Thoracic aorta (tissue), 2 donors: ENCODE results near the gene ACKR3. TPM values are rescaled to one million over a fixed set of nuclear protein-coding genes. Genes with fewer than 3 reads are reported as not detected.

Experiments
- ATAC-seq: fragments of 150-250 bp; one replicate; pipeline ENCODE4 v1.8.0; 2017; ENCODE audit warnings: low read depth; ENCODE audit not compliant: insufficient number of reproducible peaks, low FRiP score
- DNase-seq: peaks from one replicate; pipeline ENCODE4 v3.0.0-alpha.2; 2020; ENCODE audit warnings: low spot score
- H3K27ac ChIP-seq, 2 donors: fragments of 200-600 bp; sonication (generic); 1 replicate in 1 of 2; 2 replicates in 1 of 2; pipeline ENCODE4 v1.5.1; 2016; ENCODE audit warnings: mild to moderate bottlenecking in 2 of 2, moderate library complexity in 2 of 2
- H3K27me3 ChIP-seq: fragments of 200-600 bp; sonication (generic); replicated peaks from 2 replicates; pipeline ENCODE4 v1.6.0; 2016; ENCODE audit warnings: mild to moderate bottlenecking; ENCODE audit not compliant: insufficient read depth
- H3K36me3 ChIP-seq: fragments of 200-600 bp; sonication (generic); one replicate; pipeline ENCODE4 v1.5.1; 2016
- H3K4me1 ChIP-seq, 2 donors: fragments of 200-600 bp; sonication (generic); 1 replicate in 1 of 2; 2 replicates in 1 of 2; pipeline versions ENCODE4 v1.5.1 to v1.6.0; 2016; ENCODE audit warnings: low read depth in 2 of 2, mild to moderate bottlenecking in 1 of 2; ENCODE audit not compliant: control insufficient read depth in 1 of 2
- H3K4me3 ChIP-seq: fragments of 200-600 bp; sonication (generic); 2 replicates; pipeline ENCODE4 v1.5.1; 2016; ENCODE audit warnings: mild to moderate bottlenecking
- H3K9me3 ChIP-seq: fragments of 200-600 bp; sonication (generic); 2 replicates; pipeline ENCODE4 v1.5.1; 2016
- total RNA-seq, 2 donors: library from RNA; depleted of rRNA; stranded (reverse); fragments of >200 nt; gene quantifications; one replicate each; pipeline versions ENCODE4 v1.1.0 to v1.2.3, GENCODE V29; 2016
- TF ChIP-seq, protein P1 (sequence below): fragments of 200-600 bp; sonication (generic); IDR thresholded peaks from one replicate; pipeline ENCODE4 v1.5.1; 2019; ENCODE audit warnings: antibody characterized with exemption

ACKR3 gene
- total RNA-seq, 2 donors from 2014 or later, result 68.8 to 68.9 TPM

- no peaks in the 10 kb centered on the region for H3K36me3 ChIP-seq
- H3K4me1 ChIP-seq, result no peaks in the 10 kb centered on the region
- no peaks in the 10 kb centered on the region for H3K27me3 ChIP-seq
- no peak overlapping the region for H3K27ac ChIP-seq
- no peak for DNase-seq
- no peak for ATAC-seq
- H3K4me3 ChIP-seq, result no peak overlapping the region
- H3K9me3 ChIP-seq, result no peaks in the 10 kb centered on the region
- TF ChIP-seq, protein P1, sequence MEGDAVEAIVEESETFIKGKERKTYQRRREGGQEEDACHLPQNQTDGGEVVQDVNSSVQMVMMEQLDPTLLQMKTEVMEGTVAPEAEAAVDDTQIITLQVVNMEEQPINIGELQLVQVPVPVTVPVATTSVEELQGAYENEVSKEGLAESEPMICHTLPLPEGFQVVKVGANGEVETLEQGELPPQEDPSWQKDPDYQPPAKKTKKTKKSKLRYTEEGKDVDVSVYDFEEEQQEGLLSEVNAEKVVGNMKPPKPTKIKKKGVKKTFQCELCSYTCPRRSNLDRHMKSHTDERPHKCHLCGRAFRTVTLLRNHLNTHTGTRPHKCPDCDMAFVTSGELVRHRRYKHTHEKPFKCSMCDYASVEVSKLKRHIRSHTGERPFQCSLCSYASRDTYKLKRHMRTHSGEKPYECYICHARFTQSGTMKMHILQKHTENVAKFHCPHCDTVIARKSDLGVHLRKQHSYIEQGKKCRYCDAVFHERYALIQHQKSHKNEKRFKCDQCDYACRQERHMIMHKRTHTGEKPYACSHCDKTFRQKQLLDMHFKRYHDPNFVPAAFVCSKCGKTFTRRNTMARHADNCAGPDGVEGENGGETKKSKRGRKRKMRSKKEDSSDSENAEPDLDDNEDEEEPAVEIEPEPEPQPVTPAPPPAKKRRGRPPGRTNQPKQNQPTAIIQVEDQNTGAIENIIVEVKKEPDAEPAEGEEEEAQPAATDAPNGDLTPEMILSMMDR, result no peak
Observed at GRCh38 chr2:236619910-236620612, 50.4 kb downstream of the ACKR3 start.

- H3K36me3 ChIP-seq, result no peaks in the 10 kb centered on the region
- DNase-seq (no peak), ATAC-seq (no peak)
- H3K9me3 ChIP-seq, result no peaks in the 10 kb centered on the region
- no peak overlapping the region for H3K27ac ChIP-seq
- H3K4me3 ChIP-seq, result no peak overlapping the region
- H3K4me1 ChIP-seq, result peaks cover 0 to 8% of the 10 kb centered on the region in 2 donors
- TF ChIP-seq, protein P1, result no peak
- no peaks in the 10 kb centered on the region for H3K27me3 ChIP-seq
Observed at GRCh38 chr2:236621786-236622185, 52.2 kb downstream of the ACKR3 start.

- TF ChIP-seq, protein P1, result no peak
- no peaks in the 10 kb centered on the region for H3K9me3 ChIP-seq
- H3K27me3 ChIP-seq, result no peaks in the 10 kb centered on the region
- no peak overlapping the region for H3K4me3 ChIP-seq
- ATAC-seq (no peak), DNase-seq (no peak)
- H3K36me3 ChIP-seq, result no peaks in the 10 kb centered on the region
- H3K27ac ChIP-seq, result no peak overlapping the region
- H3K4me1 ChIP-seq, result peaks cover 0 to 10% of the 10 kb centered on the region in 2 donors
Observed at GRCh38 chr2:236622201-236622600, 52.6 kb downstream of the ACKR3 start.

DNA sequence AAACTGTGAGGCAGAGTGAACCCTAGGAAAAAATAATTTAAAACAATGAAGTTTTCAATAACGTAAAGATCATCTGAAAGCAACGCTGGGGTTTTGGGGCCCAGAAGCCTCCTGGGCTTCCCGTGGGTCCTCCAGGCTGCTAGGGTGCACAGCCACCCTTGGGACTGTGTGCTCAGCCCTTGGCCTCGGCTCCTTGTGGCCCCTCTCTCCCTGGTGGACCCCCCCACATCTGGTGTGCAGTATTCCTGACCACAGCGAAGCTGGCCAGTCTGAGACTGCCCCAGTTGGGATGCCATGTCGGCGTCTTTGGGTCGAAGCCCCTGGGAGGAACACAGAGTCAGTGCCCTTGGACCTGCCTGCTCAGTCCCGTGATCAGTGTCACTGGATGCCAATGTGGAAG lies 53.0 kb downstream of the ACKR3 start:
- H3K27me3 ChIP-seq, result no peaks in the 10 kb centered on the region
- DNase-seq (no peak), ATAC-seq (no peak)
- TF ChIP-seq, protein P1, result no peak
- H3K4me1 ChIP-seq, result peaks cover 0 to 10% of the 10 kb centered on the region in 2 donors
- H3K9me3 ChIP-seq, result no peaks in the 10 kb centered on the region
- no peak overlapping the region for H3K4me3 ChIP-seq
- no peak overlapping the region for H3K27ac ChIP-seq
- no peaks in the 10 kb centered on the region for H3K36me3 ChIP-seq

- no peak for ATAC-seq
- no peaks in the 10 kb centered on the region for H3K36me3 ChIP-seq
- H3K27ac ChIP-seq, result no peak overlapping the region
- no peak overlapping the region for H3K4me3 ChIP-seq
- H3K27me3 ChIP-seq, result no peaks in the 10 kb centered on the region
- peaks cover 0 to 10% of the 10 kb centered on the region in 2 donors for H3K4me1 ChIP-seq
- TF ChIP-seq, protein P1, result no peak
- no peaks in the 10 kb centered on the region for H3K9me3 ChIP-seq
- DNase-seq, result no peak
Observed at GRCh38 chr2:236623816-236624215, 54.2 kb downstream of the ACKR3 start.
